ENCODE results near the gene ADAMTS6.

The ADAMTS6 gene

DNA sequence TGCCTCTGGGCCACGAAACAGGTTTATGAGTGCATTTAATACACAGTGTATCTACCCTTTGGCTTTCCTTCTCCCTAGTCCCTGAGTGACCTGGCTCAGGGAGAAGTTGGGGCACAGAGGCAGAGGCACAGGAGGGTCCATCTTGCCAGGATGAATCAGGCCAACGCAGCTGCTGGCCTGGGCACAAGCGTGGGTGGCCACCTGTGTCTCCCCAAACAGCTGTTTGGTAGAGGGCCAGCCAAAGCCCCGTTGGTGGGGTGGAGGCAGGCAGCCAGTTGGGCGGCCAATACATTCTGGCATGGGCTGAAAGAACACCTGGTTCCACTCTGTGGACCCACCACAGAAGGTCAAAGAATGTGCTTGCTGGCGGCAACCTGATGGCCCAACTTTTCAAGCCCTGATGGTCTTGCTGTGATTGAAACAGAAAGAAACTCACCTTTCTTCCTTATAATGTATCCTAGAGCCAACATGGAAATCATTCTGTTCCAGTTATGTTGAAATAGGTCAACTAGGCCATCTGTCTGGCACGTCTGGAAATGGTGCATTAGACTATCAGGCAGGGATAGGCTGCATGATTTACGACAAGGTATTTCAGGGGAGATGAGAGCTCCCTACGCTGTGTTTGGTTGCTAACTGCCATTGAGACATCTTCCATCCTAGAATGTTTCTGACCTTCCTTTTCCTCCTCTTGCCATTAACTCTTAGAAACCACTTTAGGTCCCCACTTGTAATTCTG lies 337.4 kb downstream of the ADAMTS6 start:
- no peak for DNase-seq (ENCODE audit: low read depth in 2 of 2)

DNA sequence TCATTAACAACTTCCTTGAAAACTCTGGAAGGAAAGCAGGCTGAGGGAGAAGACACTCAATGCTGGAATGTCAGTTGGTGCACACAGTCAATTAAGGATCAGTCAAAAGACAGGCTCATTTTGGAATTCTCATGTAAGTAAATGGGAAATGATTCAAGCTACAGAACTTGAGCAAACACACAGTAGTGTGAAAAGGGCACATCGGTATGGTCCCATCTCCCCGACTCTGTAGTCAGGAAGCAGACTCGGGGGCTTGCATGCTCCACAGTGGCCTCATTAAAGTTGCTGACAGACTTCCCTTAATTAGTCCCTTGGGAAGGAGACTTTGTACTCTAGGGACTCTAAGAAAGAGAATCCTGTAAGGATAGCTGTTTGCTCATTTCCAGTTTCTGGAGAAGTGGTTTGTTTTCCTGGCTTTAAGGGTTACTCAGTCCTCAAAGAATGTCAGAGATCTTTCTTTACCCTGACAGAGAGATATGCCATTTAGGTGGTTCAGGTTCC lies 339.2 kb downstream of the ADAMTS6 start:
- DNase-seq (ENCODE audit: low read depth in 2 of 2), result no peak

DNA sequence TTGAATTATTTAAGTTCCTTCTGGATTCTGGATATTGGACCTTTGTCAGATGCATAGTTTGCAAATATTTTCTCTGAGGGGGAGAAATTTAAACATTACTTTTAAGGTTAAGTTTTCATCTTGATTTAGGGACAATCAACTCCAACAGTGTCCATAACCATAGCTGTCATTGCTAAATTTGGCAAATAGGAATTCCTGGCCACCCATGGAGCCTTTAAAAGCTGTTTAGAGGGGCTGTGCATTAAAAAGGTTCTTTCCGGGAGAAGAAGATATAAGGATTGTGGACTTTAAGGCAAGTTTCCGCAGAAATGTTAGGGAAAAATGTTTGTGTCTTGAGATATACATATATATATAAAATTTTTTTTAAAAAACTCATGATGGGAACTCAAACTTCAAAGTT lies 339.7 kb downstream of the ADAMTS6 start:
- no peak for DNase-seq (ENCODE audit: low read depth in 2 of 2)

DNA sequence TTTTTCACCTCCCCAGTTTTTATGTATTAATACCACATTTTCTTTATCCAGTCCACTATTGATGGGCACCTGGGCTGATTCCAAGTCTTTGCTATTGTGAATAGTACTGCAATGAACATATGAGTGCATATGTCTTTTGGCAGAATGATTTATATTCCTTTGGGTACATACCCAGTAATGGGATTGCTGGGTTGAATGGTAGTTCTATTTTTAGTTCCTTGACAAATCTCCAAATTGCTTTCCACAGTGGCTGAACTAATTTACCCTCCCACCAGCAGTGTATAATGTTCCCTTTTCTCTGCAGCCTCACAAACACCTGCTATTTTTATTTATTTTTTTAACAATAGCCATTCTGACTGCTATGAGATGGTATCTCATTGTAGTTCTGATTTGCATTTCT lies 340.2 kb downstream of the ADAMTS6 start:
- no peak for DNase-seq (ENCODE audit: low read depth in 2 of 2)

DNA sequence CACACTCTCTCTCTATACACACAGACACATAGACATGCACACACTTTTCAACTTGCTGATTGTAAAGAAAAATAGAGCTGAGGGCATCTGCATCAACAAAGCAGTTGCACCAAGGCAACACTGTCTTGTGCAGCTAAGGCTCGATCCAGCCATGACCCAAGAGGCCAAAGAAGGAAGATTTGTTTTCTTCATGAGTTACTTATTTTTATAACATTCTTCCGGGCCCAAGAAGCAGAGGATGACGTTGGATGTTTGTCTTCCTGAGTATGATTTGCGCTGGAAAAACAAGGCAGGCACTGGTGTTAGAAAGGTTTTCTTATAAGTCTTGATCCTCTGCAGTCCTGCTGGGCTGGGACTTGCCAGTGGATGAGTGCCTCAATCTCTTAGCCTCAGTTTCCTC lies 344.1 kb downstream of the ADAMTS6 start:
- DNase-seq (ENCODE audit: low read depth in 2 of 2), result no peak

DNA sequence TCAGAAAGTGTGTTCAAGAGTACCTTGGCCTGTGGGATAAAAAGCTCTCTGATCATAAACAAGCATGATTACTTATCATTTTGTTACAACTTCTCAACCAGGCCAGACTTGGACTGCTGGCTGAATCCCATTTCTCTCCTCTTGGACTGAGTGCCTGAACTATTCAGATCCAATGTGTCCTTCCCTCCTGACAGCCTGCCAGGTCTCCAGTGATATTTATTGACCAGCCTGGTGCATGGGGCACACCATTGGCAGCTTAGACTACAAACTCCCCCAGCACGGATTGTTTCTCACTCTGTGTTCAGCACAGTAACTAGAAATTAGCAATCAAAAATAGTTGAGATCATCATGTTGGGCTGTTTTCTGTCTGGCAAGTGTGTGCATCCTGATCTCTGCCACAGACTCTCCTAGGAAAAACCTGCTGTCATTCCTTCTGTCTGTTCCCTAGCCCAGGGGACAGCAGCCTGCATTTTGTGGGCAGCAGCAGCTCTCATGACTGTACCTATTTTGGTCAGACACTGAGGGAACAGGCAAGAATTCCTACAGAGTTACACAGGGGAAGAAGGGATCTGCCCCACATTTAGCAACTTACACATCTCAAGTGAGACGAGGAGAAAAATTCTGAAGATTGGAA lies 348.1 kb downstream of the ADAMTS6 start:
- no peak for DNase-seq (ENCODE audit: low read depth in 2 of 2)

DNA sequence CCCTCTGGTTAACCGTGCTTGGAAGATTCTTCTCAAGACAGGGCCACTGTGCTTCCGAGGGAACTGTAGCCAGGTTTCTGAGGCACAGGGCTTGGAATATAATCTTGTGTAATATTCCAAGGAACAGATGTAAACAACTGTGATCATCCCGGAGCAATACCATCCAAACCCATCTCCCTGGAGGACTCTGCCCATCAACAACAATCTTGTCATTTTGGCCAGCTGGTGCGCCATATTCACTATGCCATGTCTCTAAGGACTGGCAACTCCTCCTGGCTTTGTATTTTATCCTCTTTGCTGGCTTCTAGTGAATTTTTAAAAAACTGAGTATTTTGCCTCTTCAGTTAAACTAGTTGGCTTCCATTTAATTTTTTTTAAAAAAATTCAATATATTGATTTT lies 349.3 kb downstream of the ADAMTS6 start:
- no peak for DNase-seq (ENCODE audit: low read depth in 2 of 2)

DNA sequence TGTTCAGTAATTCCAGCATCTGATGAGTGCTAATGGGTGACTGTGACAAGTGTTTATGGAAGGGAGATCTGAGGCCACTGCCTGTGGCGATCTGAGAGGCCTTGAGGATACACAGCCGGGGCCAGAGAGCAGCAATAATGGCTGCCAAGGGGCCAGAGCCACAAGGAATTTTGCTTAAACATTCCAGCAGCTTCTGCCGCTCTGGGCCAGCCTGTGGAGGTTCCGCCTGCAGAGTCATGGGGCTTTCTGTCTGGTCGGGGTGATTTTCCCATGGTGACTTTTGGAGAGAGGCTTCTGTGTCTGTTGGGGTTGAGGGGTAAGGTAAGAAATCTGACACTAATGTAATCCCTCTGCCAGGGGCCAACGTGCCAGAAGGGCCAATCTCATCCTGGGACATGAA lies 353.5 kb downstream of the ADAMTS6 start:
- DNase-seq (ENCODE audit: low read depth in 2 of 2), result no peak

DNA sequence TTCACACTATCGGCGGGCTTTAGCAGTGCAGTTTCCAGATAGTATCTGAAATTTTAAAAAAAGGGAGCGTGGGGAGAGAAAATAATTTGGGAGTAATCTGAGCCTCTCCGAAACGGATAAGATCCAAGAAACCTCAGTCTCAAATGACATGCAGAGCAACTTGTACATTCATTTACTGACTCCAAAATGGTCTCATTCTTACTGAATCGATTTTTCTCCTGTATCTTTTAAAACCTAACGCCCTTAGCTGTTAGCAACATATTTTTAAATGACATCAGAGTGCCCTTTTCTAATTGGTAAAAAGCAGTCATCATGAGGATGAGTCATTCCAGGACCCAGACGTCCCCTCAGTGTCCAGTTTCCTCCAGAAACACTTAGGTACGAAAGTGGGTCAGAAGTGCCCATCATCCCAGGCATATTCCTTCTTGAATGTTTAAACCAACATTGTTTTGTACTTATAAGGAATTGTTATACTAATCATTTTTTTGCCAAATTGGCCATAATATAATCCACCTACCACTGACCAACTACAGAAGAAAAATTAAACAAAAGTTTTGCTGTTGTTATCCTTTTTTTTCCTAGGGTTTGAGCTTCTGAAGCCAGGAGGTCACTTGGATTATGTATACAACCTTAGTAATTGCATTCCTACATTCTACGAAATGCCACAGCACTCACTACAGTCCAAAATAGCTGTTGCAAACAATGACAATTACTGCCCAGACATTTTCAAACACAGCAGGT lies 354.4 kb downstream of the ADAMTS6 start:
- no peak for DNase-seq (ENCODE audit: low read depth in 2 of 2)

DNA sequence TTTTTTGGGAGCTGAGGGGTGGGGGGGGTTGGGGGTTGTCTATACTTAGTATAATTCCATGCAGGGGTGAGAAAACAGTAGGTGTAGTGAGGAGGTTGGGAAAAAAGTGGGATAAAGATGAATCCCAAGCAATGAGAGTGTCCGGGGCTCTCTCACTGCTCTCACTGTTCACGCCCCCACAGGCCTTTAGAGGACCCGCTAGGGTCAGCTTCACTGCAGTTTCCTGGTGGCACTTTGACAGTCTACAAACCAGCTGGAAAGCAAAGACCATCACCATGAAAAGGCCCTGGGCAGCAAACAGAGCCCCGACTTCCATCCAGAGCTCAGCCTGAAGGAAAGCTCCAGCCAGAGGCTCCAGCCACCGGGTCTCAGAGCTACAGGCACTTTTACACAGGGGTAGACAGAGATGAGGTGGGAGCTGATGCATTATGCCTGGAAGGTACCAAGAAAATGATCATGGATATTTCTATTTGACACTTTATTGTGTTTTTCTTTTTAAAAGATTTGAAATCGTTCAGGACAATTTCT lies 355.1 kb downstream of the ADAMTS6 start:
- no peak for DNase-seq (ENCODE audit: low read depth in 2 of 2)

DNA sequence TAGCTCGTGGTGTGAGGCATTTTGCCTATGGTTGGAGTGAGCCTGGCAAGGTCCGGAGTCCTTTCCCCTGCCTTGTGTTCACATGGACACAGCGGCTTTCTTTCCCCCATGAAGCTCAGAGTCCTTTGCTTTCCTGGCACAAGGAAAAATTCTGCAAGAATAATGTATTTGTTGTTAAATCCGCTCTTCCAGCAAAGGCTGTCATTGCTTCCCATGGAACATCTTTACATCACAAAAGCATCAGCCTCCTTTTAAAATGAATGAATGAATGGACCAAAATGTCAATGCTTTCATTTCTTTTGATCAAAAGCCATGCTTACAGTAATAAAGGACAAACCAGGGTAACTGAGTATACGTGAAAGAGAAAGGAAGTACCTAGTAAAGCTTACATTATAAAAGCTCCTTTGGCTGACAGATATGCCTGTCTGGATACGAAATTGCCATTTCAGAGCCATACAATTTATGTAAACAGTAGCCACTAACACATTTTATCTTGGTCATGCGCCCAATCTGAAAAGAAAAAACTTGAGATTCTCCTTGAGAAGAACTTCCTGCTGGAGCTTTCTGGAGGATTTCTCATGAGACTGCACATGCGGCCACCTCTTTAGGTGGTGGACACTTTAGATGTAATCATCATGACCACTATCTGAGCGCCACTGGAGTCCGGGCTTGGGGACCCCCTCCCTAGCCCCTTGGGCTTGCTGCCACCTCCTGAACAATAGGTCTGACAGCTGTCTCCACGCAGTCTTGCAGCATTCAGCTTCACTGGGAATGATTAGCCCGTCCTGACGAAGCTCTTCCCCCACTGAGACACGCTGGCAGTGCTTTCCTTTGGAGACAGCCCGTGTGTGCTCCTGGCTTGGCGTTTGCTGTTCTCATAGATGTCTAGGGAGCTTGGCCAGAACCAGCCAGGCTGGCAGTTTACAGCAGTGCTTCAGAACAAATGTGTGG lies 355.9 kb downstream of the ADAMTS6 start:
- DNase-seq (ENCODE audit: low read depth in 2 of 2), result no peak

DNA sequence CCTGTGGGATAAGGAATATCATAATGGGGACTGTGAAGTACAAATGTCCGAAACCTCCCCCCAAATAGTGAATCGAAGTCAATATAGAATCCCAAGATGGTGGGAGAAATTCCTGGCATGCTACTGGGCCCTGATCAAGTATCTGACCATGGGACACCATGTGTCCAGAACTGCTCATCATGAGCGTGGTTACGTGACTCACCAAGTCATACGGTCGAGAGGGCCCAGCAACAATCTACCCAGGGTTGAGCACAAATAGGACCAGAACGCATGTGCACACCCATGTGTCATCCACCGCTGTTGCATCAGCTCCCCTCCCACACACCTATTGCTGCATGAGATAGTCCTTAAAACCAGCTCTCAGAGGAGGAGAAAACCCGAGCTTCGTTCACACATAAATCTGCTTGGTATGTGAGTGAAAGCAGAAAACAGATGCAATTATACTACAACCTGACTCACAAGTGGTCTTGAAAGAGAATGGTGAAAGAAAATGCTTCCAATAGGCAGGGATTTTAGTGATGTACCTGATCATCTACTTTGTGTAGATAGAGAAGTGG lies 359.8 kb downstream of the ADAMTS6 start:
- DNase-seq (ENCODE audit: low read depth in 2 of 2), result no peak

DNA sequence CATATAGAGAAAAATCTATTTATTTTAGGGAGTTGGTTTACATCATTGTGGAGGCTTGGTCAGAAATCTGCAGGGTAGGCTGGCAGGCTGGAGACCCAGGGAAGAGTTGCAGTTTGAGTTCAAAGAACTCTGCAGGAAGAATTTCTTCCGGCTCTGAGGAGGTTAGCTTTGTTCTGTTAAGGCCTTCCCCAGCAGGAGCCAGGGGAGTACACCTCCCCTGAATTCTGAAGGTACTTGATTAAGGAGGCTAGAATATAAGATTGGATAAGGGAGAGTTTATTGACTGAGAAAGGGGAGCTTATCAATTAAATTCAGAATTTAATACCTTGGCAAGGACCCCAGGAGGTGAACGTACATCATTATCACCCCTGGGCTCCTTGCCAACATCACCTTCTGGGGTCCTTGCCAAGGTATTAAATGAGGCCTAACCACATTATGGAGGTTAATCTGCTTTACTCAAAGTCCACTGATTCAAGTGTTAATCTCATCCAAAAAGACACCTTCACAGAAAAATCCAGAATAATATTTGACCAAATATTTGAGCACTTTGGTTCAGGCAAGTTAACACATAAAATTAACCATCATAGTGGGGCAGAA lies 361.3 kb downstream of the ADAMTS6 start:
- DNase-seq (ENCODE audit: low read depth in 2 of 2), result no peak

DNA sequence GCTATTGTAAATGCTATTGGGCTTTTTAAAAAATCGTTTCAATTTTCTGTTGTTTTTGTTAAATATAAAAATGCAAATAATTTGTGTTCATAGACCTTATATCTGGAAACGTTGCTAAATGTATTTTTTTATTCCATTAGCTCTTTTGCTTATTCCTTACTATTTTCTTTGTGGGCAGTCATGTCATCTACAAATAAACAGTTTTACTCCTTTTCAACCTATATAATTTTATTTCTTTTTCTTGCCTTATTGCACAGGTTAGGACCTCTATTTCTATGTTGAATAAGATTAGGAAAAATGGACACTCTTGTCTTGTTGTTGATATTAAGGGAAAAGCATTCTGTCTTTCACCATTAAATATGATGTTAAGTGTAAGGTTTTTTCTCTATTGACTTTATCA lies 364.2 kb downstream of the ADAMTS6 start:
- no peak for DNase-seq (ENCODE audit: low read depth in 2 of 2)

DNA sequence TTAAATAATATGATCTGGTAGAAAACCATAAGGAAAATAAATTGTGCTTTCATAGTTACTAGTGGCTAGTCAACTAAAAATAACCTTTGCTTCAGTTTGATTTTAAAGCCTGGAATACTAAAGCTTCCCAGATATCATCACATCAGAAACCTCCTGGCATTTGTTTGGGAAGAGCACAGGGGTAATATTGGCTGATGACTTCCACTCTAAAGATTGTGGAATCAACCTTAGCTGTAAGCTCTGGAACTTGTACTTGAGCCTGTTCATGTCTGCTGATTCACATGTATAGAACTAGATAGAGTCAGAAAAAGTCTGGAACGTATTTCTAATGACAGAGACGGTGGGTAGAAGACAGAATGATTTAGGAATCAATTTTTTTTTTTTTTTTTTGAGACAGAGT lies 367.9 kb downstream of the ADAMTS6 start:
- DNase-seq (ENCODE audit: low read depth in 2 of 2), result no peak

DNA sequence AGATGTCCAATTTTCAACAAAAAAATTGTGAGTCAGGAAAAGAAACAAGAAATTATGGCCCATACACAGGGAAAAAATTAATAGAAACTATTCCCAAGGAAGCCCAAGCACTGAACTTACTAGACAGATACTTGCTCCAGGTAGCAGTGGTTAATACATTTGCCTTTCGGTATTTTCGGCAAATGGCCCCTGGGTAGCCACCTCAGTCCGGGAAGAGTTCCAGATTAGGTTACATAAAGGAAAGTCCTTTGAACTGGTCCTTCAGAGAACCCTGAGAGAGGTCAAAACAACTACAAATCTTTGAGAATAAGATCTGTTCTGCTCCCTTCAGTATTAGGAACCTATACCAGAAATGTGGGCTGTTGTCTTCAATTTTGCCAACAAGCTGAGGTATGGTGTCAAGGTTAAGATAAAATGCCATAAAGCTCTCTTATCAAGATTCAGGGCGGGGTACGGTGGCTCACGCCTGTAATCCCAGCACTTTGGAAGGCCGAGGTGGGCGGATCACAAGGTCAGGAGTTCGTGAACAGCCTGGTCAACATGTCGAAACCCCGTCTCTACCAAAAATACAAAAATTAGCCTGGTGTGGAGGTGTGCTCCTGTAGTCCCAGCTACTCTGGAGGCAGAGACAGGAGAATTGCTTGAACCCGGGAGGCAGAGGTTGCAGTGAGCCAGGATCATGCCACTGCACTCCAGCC lies 369.6 kb downstream of the ADAMTS6 start:
- DNase-seq (ENCODE audit: low read depth in 2 of 2), result no peak

DNA sequence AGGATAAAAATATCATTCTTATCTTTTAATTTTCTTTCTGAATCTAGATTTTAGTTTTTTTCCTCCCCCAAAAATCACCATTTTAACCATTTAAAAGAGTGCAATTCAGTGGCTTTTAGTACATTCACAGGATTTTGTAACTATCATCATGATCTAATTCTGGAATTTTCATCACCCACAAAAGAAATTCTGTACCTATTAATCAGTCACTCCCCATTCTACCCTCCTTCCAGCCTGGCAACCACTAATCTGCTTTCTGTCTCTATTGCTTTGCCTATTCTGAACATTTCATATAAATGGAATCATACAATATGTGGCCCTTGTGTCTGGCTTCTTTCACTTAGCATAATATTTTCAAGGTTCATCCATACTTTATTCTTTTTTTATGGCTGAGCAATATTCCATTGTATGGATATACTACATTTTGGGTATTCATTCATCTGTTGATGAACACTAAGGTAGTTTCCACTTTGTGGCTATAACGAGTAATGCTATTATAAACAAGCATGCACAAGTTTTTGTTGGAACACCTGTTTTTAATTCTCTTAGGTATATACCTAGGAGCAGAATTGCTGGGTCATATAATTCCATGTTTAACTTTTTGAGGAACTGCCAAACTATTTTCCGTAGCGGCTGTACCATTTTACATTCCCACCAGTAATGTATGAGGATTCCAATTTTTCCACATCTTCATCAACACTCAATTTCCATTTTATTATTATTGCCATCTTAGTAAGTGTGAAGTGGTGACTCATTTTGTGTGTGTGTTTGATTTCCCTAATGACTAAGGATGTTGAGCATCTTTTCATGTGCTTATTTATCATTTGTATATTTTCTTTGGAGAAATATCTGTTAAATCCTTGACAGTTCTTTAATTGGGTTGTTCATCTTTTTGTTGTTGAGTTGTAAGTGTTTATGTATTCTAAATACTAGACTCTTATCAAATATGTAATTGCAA lies 372.7 kb downstream of the ADAMTS6 start:
- no peak for DNase-seq (ENCODE audit: low read depth in 2 of 2)

DNA sequence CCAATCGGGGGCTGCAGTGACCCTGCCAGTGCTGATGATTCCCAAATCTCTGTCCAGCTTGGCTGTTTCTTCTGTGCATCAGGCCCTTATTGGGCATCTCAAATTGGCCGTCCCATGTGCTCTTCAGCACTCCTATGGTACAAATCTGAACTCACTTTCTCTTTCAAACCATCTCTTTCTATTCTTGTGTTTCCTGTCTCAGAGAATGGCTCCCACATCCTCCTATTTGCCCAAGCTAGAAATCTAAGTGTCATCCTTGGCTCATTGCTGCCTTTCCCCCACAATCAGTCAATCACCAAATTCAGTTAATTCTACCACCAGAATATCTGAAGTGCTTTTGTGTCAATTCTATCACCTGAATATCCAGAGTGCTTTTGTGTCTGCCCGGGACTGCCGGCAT lies 376.4 kb downstream of the ADAMTS6 start:
- DNase-seq (ENCODE audit: low read depth in 2 of 2), result no peak

DNA sequence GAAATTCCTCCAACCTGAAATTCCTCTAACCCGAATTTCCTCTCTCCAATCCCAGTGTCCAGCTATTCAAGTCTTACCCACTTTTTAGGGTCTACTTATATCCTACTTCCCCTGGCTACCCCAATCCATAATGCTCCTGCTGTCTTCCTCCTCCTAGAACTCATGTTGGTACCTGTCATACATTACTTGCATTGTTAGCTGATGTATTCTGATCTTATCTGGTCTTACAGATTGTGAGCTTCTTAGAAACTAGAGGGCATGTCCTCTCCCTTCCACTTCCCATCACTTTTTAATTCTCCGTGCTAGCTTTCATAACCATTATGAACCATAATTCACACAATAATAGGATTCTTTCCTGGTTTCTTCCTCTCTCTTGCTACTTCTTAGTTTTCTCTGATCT lies 376.9 kb downstream of the ADAMTS6 start:
- DNase-seq (ENCODE audit: low read depth in 2 of 2), result no peak
